ENCODE data around the gene PTPN4.
"Not testable (repeated sequence)": the region's sequence is repeated elsewhere in the genome, so short reads cannot be mapped to it uniquely, and the experiment has no call there.

Gene PTPN4

DNA sequence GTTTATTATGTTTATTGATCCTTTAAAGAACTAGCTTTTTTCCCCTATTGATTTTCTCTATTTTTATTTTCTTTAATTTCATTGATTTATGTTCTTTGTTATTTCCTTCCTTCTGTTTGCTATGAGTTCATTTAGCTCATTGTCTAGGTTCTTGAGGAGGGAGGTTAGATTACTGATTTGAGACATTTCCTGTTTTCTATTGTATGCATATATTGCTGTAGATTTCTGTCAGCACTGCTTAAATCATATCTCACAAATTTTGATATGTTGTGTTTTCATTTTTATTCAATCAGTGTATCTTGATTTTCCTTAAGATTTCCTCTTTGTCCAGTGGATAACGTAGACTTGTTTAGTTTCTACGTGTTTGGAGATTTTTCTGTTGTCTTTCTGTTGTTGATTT lies 43.4 kb downstream of the PTPN4 start:
- Histone ChIP-seq H3K4me2 (no peak overlapping the region), H3K27ac (no peak overlapping the region), H3K4me1 (no peaks in the 10 kb centered on the region), H3K9ac (no peak overlapping the region), H3K9me3 (replicated peaks in 1 of 11) (peaks cover 35 to 66% (median 58%) of the 10 kb centered on the region in 11 experiments), H3K27me3 (no peaks in the 10 kb centered on the region), H3K4me3 (no peak overlapping the region), H3K36me3 (peaks cover 3 to 25% (median 14%) of the 10 kb centered on the region in 11 experiments; a peak in 15 of 22 replicates), H4K20me1 (no peaks in the 10 kb centered on the region; a peak in 1 of 22 replicates)
- TF ChIP-seq Cebpa-rat (IDR thresholded peaks at IDR 0.05): no peak

DNA sequence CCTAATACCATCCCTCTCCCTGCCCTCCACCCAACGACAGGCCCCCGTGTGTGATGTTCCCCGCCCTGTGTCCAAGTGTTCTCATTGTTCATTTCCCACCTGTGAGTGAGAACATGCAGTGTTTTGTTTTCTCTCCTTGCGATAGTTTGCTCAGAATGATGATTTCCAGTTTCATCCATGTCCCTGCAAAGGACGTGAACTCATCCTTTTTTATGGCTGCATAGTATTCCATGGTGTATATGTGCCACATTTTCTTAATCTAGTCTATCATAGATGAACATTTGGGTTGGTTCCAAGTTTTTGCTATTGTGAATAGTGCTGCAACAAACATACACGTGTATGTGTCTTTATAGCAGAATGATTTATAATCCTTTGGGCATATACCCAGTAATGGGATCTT lies 44.7 kb downstream of the PTPN4 start:
- not testable (repeated sequence) for H3K4me3 ChIP-seq, H4K20me1 ChIP-seq, H3K27ac ChIP-seq, H3K4me2 ChIP-seq, H3K9ac ChIP-seq, H3K27me3 ChIP-seq
- Histone ChIP-seq H3K36me3 (peaks cover 3 to 25% (median 14%) of the 10 kb centered on the region in 11 experiments; a peak in 15 of 22 replicates), H3K4me1 (peaks cover 0 to 11% (median 0%) of the 10 kb centered on the region in 10 experiments; a peak in 7 of 20 replicates), H3K9me3 (replicated peaks in 1 of 11) (peaks cover 35 to 64% (median 58%) of the 10 kb centered on the region in 11 experiments)

DNA sequence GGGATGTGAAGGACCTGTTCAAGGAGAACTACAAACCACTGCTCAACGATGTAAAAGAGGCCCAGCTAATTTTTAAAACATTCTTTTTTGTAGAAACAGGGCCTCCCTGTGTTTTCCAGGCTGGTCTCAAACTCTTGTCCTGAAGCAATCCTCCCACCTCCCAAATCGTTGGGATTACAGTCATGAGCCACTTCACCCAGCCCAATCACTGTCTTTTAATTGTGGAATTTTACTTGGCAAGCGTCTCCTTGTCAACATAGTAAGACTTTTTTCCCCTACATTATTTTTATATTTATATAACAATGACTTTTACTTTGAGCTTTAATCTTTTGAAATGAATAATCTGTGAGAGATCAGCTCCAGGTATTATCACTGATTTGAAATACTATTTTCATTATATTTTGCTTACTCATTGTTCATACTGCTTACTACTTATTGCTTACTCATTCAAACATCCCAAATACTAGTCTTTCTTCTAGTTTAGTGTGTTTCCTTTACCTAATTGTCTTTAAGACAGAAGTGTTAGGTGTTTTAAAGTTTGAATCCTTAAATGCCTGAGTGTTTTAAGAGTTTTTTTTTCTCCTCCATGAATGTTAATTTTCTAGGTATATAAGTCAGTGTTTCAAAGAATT lies 48.9 kb downstream of the PTPN4 start:
- Histone ChIP-seq H3K9ac (no peak overlapping the region), H3K27me3 (no peaks in the 10 kb centered on the region), H3K4me2 (peak overlapping the region in 3 of 11 experiments; percentile 29 to 40 (median 33); a peak in 3 of 22 replicates), H3K36me3 (peaks cover 0 to 40% (median 25%) of the 10 kb centered on the region in 11 experiments; a peak in 19 of 22 replicates), H3K27ac (no peak overlapping the region; a peak in 1 of 22 replicates), H3K4me3 (no peak overlapping the region), H3K9me3 (replicated peaks in 1 of 11) (peaks cover 24 to 32% (median 29%) of the 10 kb centered on the region in 11 experiments), H3K4me1 (peaks cover 0 to 14% (median 0%) of the 10 kb centered on the region in 10 experiments; a peak in 7 of 20 replicates), H4K20me1 (no peaks in the 10 kb centered on the region)
- TF ChIP-seq Cebpa-rat (IDR thresholded peaks at IDR 0.05): no peak

GRCh38 chr2:119809339-119810048 lies 49.8 kb downstream of the PTPN4 start:
- no peaks in the 10 kb centered on the region for H3K27me3 ChIP-seq
- H4K20me1 ChIP-seq: no peaks in the 10 kb centered on the region
- no peak overlapping the region for H3K27ac ChIP-seq
- peaks cover 0 to 14% (median 0%) of the 10 kb centered on the region in 10 experiments; a peak in 7 of 20 replicates for H3K4me1 ChIP-seq
- no peak overlapping the region for H3K9ac ChIP-seq
- peak overlapping the region in 3 of 11 experiments; percentile 29 to 40 (median 33); a peak in 3 of 22 replicates for H3K4me2 ChIP-seq
- TF ChIP-seq Cebpa-rat (IDR thresholded peaks at IDR 0.05): no peak
- peaks cover 16 to 23% (median 20%) of the 10 kb centered on the region in 11 experiments for H3K9me3 ChIP-seq (replicated peaks in 1 of 11)
- H3K4me3 ChIP-seq: no peak overlapping the region
- H3K36me3 ChIP-seq: peaks cover 0 to 35% (median 24%) of the 10 kb centered on the region in 11 experiments; a peak in 18 of 22 replicates

DNA sequence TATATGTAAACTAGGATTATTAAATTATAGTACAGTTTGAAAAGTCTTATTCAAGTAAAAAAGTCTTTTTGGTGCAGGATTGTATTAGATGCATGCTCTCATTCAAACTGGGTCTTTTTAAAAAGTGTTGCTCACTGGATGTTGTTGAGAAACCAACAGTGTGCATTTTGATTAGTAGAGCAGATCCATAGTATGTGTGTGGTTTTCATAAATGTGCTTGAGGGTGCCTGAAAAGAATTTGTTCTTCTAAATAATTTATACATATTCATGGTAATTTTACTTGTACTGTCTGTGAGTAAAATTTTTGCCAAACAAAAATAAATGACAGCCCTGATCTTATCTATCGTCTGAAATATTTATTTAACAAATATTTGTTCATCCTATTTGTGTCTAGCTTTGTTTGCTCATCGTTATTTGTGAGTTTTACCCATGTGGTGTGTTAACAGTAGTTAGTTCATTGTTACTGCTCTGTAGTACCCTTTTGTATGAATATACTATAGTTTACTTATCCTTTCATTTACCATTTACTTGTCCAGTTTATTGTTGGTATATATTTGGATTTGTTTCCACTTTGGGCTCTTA lies 50.4 kb downstream of the PTPN4 start:
- Histone ChIP-seq H4K20me1 (no peaks in the 10 kb centered on the region), H3K36me3 (peaks cover 0 to 34% (median 24%) of the 10 kb centered on the region in 11 experiments; a peak in 18 of 22 replicates), H3K27me3 (no peaks in the 10 kb centered on the region), H3K4me3 (no peak overlapping the region), H3K27ac (no peak overlapping the region), H3K9me3 (replicated peaks in 1 of 11) (peaks cover 10 to 16% (median 14%) of the 10 kb centered on the region in 11 experiments), H3K9ac (no peak overlapping the region), H3K4me1 (peaks cover 0 to 14% (median 0%) of the 10 kb centered on the region in 10 experiments; a peak in 7 of 20 replicates), H3K4me2 (no peak overlapping the region)
- TF ChIP-seq Cebpa-rat (IDR thresholded peaks at IDR 0.05): no peak

GRCh38 chr2:119814216-119814615 lies 54.5 kb downstream of the PTPN4 start:
- Histone ChIP-seq H3K9ac (no peak overlapping the region), H3K27ac (no peak overlapping the region), H3K4me1 (peaks cover 0 to 5% (median 0%) of the 10 kb centered on the region in 10 experiments; a peak in 7 of 20 replicates), H3K4me3 (no peak overlapping the region), H3K36me3 (peaks cover 10 to 57% (median 43%) of the 10 kb centered on the region in 11 experiments; a peak in 20 of 22 replicates), H3K27me3 (no peaks in the 10 kb centered on the region), H3K9me3 (replicated peaks in 1 of 11) (peaks cover 13 to 30% (median 24%) of the 10 kb centered on the region in 11 experiments), H3K4me2 (no peak overlapping the region), H4K20me1 (no peaks in the 10 kb centered on the region)
- TF ChIP-seq Cebpa-rat (IDR thresholded peaks at IDR 0.05): no peak

DNA sequence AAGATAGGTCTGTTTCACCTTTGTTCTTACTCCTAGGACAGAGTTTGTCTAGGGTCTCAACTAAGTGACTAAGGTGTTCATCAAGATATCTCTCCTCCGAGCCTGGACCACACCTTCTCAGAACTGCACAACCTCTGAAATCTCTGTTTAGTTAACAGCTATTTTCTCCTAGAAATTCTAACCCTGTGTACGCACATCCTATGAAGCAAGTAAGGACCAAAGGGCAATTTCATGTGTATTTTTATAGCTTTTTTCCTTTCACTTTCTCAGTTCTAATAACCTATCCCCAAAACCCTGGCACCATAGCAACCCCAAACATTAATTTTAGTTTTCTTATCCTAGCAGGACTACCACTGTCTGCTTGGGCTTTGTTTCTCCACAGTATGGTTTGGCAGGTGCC lies 59.1 kb downstream of the PTPN4 start:
- no peak overlapping the region for H3K4me3 ChIP-seq
- peaks cover 10 to 35% (median 24%) of the 10 kb centered on the region in 11 experiments; a peak in 18 of 22 replicates for H3K36me3 ChIP-seq
- H3K9me3 ChIP-seq (replicated peaks in 1 of 11): peaks cover 13 to 30% (median 24%) of the 10 kb centered on the region in 11 experiments
- no peaks in the 10 kb centered on the region for H3K27me3 ChIP-seq
- H3K27ac ChIP-seq: no peak overlapping the region
- H4K20me1 ChIP-seq: peaks cover 0 to 4% (median 0%) of the 10 kb centered on the region in 11 experiments; a peak in 1 of 22 replicates
- H3K4me2 ChIP-seq: no peak overlapping the region
- H3K9ac ChIP-seq: no peak overlapping the region
- no peak for TF ChIP-seq Cebpa-rat (IDR thresholded peaks at IDR 0.05)
- peaks cover 0 to 23% (median 14%) of the 10 kb centered on the region in 10 experiments; a peak in 15 of 20 replicates for H3K4me1 ChIP-seq

DNA sequence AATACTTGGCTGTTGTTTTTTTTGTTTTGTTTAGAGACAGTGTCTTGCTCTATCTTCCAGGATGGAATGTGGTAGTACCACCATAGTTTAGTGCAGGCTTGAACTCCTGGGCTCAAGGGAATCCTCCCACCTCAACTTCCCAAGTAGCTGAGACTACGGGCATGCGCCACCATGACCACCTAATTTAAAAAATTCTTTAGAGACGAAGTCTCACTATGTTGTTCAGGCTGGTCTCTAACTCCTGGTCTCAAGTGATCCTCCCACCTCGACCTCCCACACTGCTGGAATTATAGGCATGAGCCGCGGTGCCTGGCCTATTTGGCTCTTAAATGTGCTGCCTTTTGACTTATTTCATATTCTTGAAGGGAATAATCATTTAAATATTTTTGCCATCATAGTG lies 60.1 kb downstream of the PTPN4 start:
- Histone ChIP-seq H3K4me3 (no peak overlapping the region), H3K36me3 (peaks cover 10 to 34% (median 24%) of the 10 kb centered on the region in 11 experiments; a peak in 18 of 22 replicates), H3K9me3 (replicated peaks in 1 of 11) (peaks cover 13 to 30% (median 24%) of the 10 kb centered on the region in 11 experiments), H3K4me2 (peak overlapping the region in 7 of 11 experiments; percentile 33 to 61 (median 51); a peak in 14 of 22 replicates), H3K9ac (no peak overlapping the region), H3K27me3 (no peaks in the 10 kb centered on the region), H4K20me1 (peaks cover 0 to 4% (median 0%) of the 10 kb centered on the region in 11 experiments; a peak in 4 of 22 replicates), H3K4me1 (peaks cover 0 to 26% (median 14%) of the 10 kb centered on the region in 10 experiments; a peak in 15 of 20 replicates), H3K27ac (no peak overlapping the region)
- TF ChIP-seq Cebpa-rat (IDR thresholded peaks at IDR 0.05): no peak
